ENCODE measurements around the gene FUT7.

GRCh38 chr9:137051145-137051724, 19.3 kb upstream of the FUT7 start:
- TF ChIP-seq CTCF (conservative IDR thresholded peaks at IDR 0.05; ENCODE audit: low read depth, low read length) (no peak), EZH2 (IDR thresholded peaks at IDR 0.05; ENCODE audit: borderline replicate concordance, low read depth, low read length, poor library complexity, severe bottlenecking) (no peak)
